ENCODE data around the gene METTL25B. TPM values are rescaled to one million over a fixed set of nuclear protein-coding genes. Genes with fewer than 3 reads are reported as not detected.
A peak's percentile ranks its signal among the peaks of the same experiment; 100 is the strongest.

METTL25B gene
- total RNA-seq, 2 donors from 2014 or later = 15.2 to 17.9 TPM

- no peaks in the 10 kb centered on the region for H3K9me3 ChIP-seq
- TF ChIP-seq, protein P1, sequence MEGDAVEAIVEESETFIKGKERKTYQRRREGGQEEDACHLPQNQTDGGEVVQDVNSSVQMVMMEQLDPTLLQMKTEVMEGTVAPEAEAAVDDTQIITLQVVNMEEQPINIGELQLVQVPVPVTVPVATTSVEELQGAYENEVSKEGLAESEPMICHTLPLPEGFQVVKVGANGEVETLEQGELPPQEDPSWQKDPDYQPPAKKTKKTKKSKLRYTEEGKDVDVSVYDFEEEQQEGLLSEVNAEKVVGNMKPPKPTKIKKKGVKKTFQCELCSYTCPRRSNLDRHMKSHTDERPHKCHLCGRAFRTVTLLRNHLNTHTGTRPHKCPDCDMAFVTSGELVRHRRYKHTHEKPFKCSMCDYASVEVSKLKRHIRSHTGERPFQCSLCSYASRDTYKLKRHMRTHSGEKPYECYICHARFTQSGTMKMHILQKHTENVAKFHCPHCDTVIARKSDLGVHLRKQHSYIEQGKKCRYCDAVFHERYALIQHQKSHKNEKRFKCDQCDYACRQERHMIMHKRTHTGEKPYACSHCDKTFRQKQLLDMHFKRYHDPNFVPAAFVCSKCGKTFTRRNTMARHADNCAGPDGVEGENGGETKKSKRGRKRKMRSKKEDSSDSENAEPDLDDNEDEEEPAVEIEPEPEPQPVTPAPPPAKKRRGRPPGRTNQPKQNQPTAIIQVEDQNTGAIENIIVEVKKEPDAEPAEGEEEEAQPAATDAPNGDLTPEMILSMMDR (IDR thresholded peaks at IDR 0.05) = no peak
- no peak for DNase-seq (ENCODE audit: low spot score)
- peaks cover 24 to 27% of the 10 kb centered on the region in 2 donors for H3K4me1 ChIP-seq (ENCODE audit: control insufficient read depth in 1 of 2, low read depth in 2 of 2)
- H3K36me3 ChIP-seq = no peaks in the 10 kb centered on the region
- H3K27me3 ChIP-seq (replicated peaks; ENCODE audit: insufficient read depth) = no peaks in the 10 kb centered on the region
- ATAC-seq (ENCODE audit: insufficient number of reproducible peaks, low FRiP score, low read depth) = no peak
- H3K27ac ChIP-seq = no peak overlapping the region
- no peak overlapping the region for H3K4me3 ChIP-seq
Observed at GRCh38 chr1:156703336-156703735, 24.9 kb upstream of the METTL25B start.

GRCh38 chr1:156703741-156704140, 24.5 kb upstream of the METTL25B start:
- no peaks in the 10 kb centered on the region for H3K9me3 ChIP-seq
- no peak for ATAC-seq (ENCODE audit: insufficient number of reproducible peaks, low FRiP score, low read depth)
- TF ChIP-seq, protein P1 (IDR thresholded peaks at IDR 0.05) = no peak
- H3K27me3 ChIP-seq (replicated peaks; ENCODE audit: insufficient read depth) = no peaks in the 10 kb centered on the region
- DNase-seq (ENCODE audit: low spot score) = no peak
- no peak overlapping the region for H3K27ac ChIP-seq
- no peak overlapping the region for H3K4me3 ChIP-seq
- H3K36me3 ChIP-seq = no peaks in the 10 kb centered on the region
- H3K4me1 ChIP-seq (ENCODE audit: control insufficient read depth in 1 of 2, low read depth in 2 of 2) = peaks cover 24 to 27% of the 10 kb centered on the region in 2 donors

GRCh38 chr1:156704166-156704711, 24.0 kb upstream of the METTL25B start:
- no peak for DNase-seq (ENCODE audit: low spot score)
- TF ChIP-seq, protein P1 (IDR thresholded peaks at IDR 0.05) = no peak
- peak overlapping the region; percentile 74 for H3K4me3 ChIP-seq
- H3K4me1 ChIP-seq (ENCODE audit: control insufficient read depth in 1 of 2, low read depth in 2 of 2) = peaks cover 24 to 28% of the 10 kb centered on the region in 2 donors
- H3K27ac ChIP-seq = no peak overlapping the region
- H3K27me3 ChIP-seq (replicated peaks; ENCODE audit: insufficient read depth) = no peaks in the 10 kb centered on the region
- no peaks in the 10 kb centered on the region for H3K9me3 ChIP-seq
- H3K36me3 ChIP-seq = no peaks in the 10 kb centered on the region
- no peak for ATAC-seq (ENCODE audit: insufficient number of reproducible peaks, low FRiP score, low read depth)

DNA sequence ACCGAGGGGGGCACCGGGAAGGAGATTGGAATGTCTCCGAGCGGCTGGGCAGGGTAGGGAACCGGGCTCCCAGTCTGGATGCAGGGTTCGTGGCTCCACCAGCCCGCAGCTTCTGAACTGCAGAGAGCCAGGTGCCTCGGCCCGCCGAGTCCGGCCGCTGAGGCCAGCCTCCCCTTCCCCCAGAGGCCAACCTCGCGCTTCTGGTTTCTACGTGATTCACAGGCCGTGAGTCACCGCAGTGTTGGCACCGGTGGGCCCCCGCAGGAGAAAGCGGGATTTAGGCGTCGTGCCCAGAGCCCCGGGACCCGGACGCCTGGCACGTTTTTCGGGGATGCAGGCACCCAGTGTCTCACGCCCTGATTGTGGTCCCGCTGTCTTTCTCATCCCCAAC, 23.3 kb upstream of the METTL25B start:
- ATAC-seq (ENCODE audit: insufficient number of reproducible peaks, low FRiP score, low read depth) = peak; percentile 29
- no peaks in the 10 kb centered on the region for H3K36me3 ChIP-seq
- no peaks in the 10 kb centered on the region for H3K9me3 ChIP-seq
- TF ChIP-seq, protein P1 (IDR thresholded peaks at IDR 0.05) = no peak
- H3K27me3 ChIP-seq (replicated peaks; ENCODE audit: insufficient read depth) = no peaks in the 10 kb centered on the region
- peak overlapping the region; percentile 74 for H3K4me3 ChIP-seq
- peaks cover 28 to 34% of the 10 kb centered on the region in 2 donors for H3K4me1 ChIP-seq (ENCODE audit: control insufficient read depth in 1 of 2, low read depth in 2 of 2)
- DNase-seq (ENCODE audit: low spot score) = peak; percentile 58
- no peak overlapping the region for H3K27ac ChIP-seq

- no peaks in the 10 kb centered on the region for H3K27me3 ChIP-seq (replicated peaks; ENCODE audit: insufficient read depth)
- ATAC-seq (ENCODE audit: insufficient number of reproducible peaks, low FRiP score, low read depth) (peak; percentile 3), DNase-seq (ENCODE audit: low spot score) (no peak)
- TF ChIP-seq, protein P1 (IDR thresholded peaks at IDR 0.05) = no peak
- peak within 1 kb of the TSS; percentile 64 to 69 for H3K27ac ChIP-seq
- H3K4me1 ChIP-seq (ENCODE audit: control insufficient read depth in 1 of 2, low read depth in 2 of 2) = peaks cover 28 to 39% of the 10 kb centered on the region in 2 donors
- H3K4me3 ChIP-seq = peak within 1 kb of the TSS; percentile 74
- no peaks in the 10 kb centered on the region for H3K9me3 ChIP-seq
- H3K36me3 ChIP-seq = no peaks in the 10 kb centered on the region
Observed at GRCh38 chr1:156705321-156705917, 22.9 kb upstream of the METTL25B start, which contains the start of gene CRABP2. Gene CRABP2, minus strand, starts transcription at chr1:156705583. Its CDS starts 137 bp downstream, at chr1:156705446.
